Skeletal muscle tissue (tissue), 4 donors: ENCODE measurements around the gene TOP3B. TPM values are rescaled to one million over a fixed set of nuclear protein-coding genes. Genes with fewer than 3 reads are reported as not detected.
"Not testable (repeated sequence)": the region's sequence is repeated elsewhere in the genome, so short reads cannot be mapped to it uniquely, and the experiment has no call there.

Experiments used
- H3K27ac ChIP-seq: one replicate; pipeline ENCODE4 v1.7.0; 2013; ENCODE audit warnings: mild to moderate bottlenecking, low read depth, low read length, inconsistent platforms
- H3K27me3 ChIP-seq, 3 donors: one replicate each; pipeline ENCODE4 v1.7.0; 2013; ENCODE audit warnings: low read length in 3 of 3; ENCODE audit not compliant: control insufficient read depth in 3 of 3, insufficient read depth in 3 of 3
- H3K36me3 ChIP-seq, 3 donors: one replicate each; pipeline ENCODE4 v1.7.0; 2013; ENCODE audit warnings: low read length in 3 of 3; ENCODE audit not compliant: control insufficient read depth in 3 of 3, insufficient read depth in 3 of 3
- H3K4me1 ChIP-seq, 3 donors: one replicate each; pipeline ENCODE4 v1.7.0; 2013; ENCODE audit warnings: low read length in 3 of 3, mild to moderate bottlenecking in 3 of 3; ENCODE audit not compliant: control insufficient read depth in 3 of 3, insufficient read depth in 3 of 3
- H3K4me3 ChIP-seq, 3 donors: one replicate each; pipeline ENCODE4 v1.7.0; 2013; ENCODE audit warnings: low read length in 3 of 3
- H3K9ac ChIP-seq, 3 donors: one replicate each; pipeline ENCODE4 v1.7.0; 2013; ENCODE audit warnings: low read length in 3 of 3, mild to moderate bottlenecking in 3 of 3, moderate library complexity in 2 of 3, low read depth in 1 of 3
- H3K9me3 ChIP-seq, 3 donors: one replicate each; pipeline ENCODE4 v1.7.0; 2013; ENCODE audit warnings: low read length in 3 of 3; ENCODE audit not compliant: control insufficient read depth in 3 of 3
- total RNA-seq: library from RNA; depleted of rRNA; stranded (reverse); fragments of >200 nt; gene quantifications from one replicate; pipeline ENCODE4 v1.2.3, GENCODE V29; 2014
- donor health status: Osteomylitis.

Gene TOP3B
- total RNA-seq, 1 donor from 2014 or later, result 14.1 TPM

GRCh38 chr22:21910367-21910766, 72.2 kb downstream of the TOP3B start:
- not testable (repeated sequence) for H3K4me1 ChIP-seq, H3K9ac ChIP-seq, H3K9me3 ChIP-seq, H3K27me3 ChIP-seq, H3K4me3 ChIP-seq, H3K27ac ChIP-seq, H3K36me3 ChIP-seq

- no peaks in the 10 kb centered on the region for H3K9me3 ChIP-seq
- H3K4me3 ChIP-seq, result no peak overlapping the region
- H3K4me1 ChIP-seq, result no peaks in the 10 kb centered on the region
- H3K9ac ChIP-seq, result no peak overlapping the region
- H3K27ac ChIP-seq, result no peak overlapping the region
- no peaks in the 10 kb centered on the region for H3K27me3 ChIP-seq
- no peaks in the 10 kb centered on the region for H3K36me3 ChIP-seq
Measured at GRCh38 chr22:21909871-21910270, 72.7 kb downstream of the TOP3B start.

- Histone ChIP-seq H3K36me3 (no peaks in the 10 kb centered on the region), H3K27ac (no peak overlapping the region), H3K4me3 (no peak overlapping the region), H3K9ac (no peak overlapping the region), H3K4me1 (no peaks in the 10 kb centered on the region), H3K27me3 (no peaks in the 10 kb centered on the region), H3K9me3 (no peaks in the 10 kb centered on the region)
Measured at GRCh38 chr22:21907638-21908522, 74.7 kb downstream of the TOP3B start.

Other genes with a start within 250 kb of the TOP3B start
- gene YPEL1, start 247.0 kb downstream of the TOP3B start, total RNA-seq, result 20.4 TPM
- 38.6 TPM for gene MAPK1, start 115.1 kb downstream of the TOP3B start, total RNA-seq
- gene PPM1F, start 29.9 kb downstream of the TOP3B start, total RNA-seq, result 38.6 TPM